Erythroblast (primary cell): Measurements from ENCODE around the gene NPIPA1.
"Not testable (repeated sequence)": the region's sequence is repeated elsewhere in the genome, so short reads cannot be mapped to it uniquely, and the experiment has no call there.

Experiments used
- GATA1 ChIP-seq: IDR thresholded peaks from 2 replicates; pipeline ENCODE4 v1.6.1; 2011; ENCODE audit warnings: low read depth, mild to moderate bottlenecking, control low read depth, low read length, moderate library complexity
- POLR2A ChIP-seq: IDR thresholded peaks from 2 replicates; pipeline ENCODE4 v1.6.1; 2011; ENCODE audit warnings: mild to moderate bottlenecking, low read length

DNA sequence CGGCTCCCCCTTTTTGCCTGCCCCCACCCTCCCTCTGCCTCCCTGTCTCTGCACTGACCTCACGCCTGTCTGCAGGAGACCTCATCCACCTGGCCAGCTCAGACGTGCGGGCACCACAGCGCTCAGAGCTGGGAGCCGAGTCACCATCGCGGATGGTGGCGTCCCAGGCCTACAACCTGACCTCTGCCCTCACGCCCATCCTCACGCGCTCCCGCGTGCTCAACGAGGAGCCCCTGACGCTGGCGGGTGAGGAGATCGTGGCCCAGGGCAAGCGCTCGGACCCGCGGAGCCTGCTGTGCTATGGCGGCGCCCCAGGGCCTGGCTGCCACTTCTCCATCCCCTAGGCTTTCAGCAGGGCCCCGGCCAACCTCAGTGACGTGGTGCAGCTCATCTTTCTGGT is 8.1 kb upstream of the NPIPA1 start:
- TF ChIP-seq POLR2A, GATA1: not testable (repeated sequence)
